TTC549 (cell line): ENCODE data around the gene EPC1.
A peak's percentile ranks its signal among the peaks of the same experiment; 100 is the strongest.
"Not testable (repeated sequence)": the region's sequence is repeated elsewhere in the genome, so short reads cannot be mapped to it uniquely, and the experiment has no call there.

Source experiments
- FAIRE-seq: peaks from 2 replicates; lab custom pipeline; 2012; peaks lifted over from hg19 to GRCh38; lab: Jason Lieb, UNC

The EPC1 gene, protein sequence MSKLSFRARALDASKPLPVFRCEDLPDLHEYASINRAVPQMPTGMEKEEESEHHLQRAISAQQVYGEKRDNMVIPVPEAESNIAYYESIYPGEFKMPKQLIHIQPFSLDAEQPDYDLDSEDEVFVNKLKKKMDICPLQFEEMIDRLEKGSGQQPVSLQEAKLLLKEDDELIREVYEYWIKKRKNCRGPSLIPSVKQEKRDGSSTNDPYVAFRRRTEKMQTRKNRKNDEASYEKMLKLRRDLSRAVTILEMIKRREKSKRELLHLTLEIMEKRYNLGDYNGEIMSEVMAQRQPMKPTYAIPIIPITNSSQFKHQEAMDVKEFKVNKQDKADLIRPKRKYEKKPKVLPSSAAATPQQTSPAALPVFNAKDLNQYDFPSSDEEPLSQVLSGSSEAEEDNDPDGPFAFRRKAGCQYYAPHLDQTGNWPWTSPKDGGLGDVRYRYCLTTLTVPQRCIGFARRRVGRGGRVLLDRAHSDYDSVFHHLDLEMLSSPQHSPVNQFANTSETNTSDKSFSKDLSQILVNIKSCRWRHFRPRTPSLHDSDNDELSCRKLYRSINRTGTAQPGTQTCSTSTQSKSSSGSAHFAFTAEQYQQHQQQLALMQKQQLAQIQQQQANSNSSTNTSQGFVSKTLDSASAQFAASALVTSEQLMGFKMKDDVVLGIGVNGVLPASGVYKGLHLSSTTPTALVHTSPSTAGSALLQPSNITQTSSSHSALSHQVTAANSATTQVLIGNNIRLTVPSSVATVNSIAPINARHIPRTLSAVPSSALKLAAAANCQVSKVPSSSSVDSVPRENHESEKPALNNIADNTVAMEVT

GRCh38 chr10:32346551-32347362 is at the start of gene EPC1:
Gene EPC1, minus strand, starts transcription at chr10:32347158. Its CDS starts 243 bp downstream, at chr10:32346915.
- no peak for FAIRE-seq

DNA sequence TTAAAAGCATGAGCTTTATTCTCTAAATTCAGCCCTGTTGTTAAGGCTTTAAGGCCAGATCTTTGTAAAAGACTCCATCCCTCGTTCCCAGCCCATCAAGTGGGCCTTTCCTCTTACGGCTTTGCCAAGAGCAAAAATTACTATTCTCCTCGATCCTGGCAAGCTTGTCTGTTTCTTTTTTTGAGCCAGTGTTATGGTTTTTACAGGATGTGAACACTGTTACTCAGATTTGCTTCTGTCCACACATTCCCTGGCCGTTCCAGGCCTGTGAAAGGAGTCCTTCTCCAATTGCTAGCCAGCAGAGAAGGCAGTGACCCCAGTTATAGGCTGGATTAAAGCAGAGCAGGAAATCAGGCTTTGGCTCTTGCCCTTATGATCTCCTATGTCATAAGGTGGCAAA is 47.0 kb upstream of the EPC1 start:
- FAIRE-seq = no peak

GRCh38 chr10:32392284-32392683 is 45.3 kb upstream of the EPC1 start:
- FAIRE-seq = not testable (repeated sequence)

GRCh38 chr10:32390193-32390592 is 43.2 kb upstream of the EPC1 start:
- no peak for FAIRE-seq

GRCh38 chr10:32388258-32389027 is 41.5 kb upstream of the EPC1 start:
- no peak for FAIRE-seq

GRCh38 chr10:32386623-32387260 is 39.8 kb upstream of the EPC1 start:
- FAIRE-seq = no peak

- no peak for FAIRE-seq
Measured at GRCh38 chr10:32384171-32384570, 37.2 kb upstream of the EPC1 start.

GRCh38 chr10:32381165-32381564 is 34.2 kb upstream of the EPC1 start:
- FAIRE-seq = no peak

GRCh38 chr10:32379950-32380551 is 33.1 kb upstream of the EPC1 start:
- no peak for FAIRE-seq

- FAIRE-seq = peak; percentile 56
Measured at GRCh38 chr10:32379318-32379949, 32.5 kb upstream of the EPC1 start.

- FAIRE-seq = peak; percentile 77
Measured at GRCh38 chr10:32378363-32379317, 31.7 kb upstream of the EPC1 start.

- FAIRE-seq = peak; percentile 60
Measured at GRCh38 chr10:32377458-32378259, 30.7 kb upstream of the EPC1 start.

GRCh38 chr10:32376771-32377170 is 29.8 kb upstream of the EPC1 start:
- no peak for FAIRE-seq

- FAIRE-seq = no peak
Measured at GRCh38 chr10:32376097-32376496, 29.1 kb upstream of the EPC1 start.

- FAIRE-seq = no peak
Measured at GRCh38 chr10:32375631-32376030, 28.7 kb upstream of the EPC1 start.

DNA sequence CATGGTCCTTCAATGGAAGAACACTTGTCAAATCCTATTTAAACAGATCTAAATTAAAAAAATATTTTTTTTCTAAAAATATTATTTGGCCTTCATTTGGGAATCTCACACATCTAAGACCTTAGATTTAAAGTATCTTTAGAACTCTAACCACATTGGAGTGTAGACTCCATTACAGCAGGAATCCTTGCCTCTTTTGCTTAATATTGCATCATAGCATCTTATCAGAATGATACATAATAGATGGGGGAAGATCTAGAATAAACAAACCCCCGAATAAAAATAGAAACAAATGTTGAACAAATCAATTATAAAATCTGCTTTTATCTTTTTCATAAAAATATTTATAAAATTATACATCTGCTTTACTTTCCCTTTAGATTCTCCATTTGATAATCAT is 27.6 kb upstream of the EPC1 start:
- FAIRE-seq = no peak

GRCh38 chr10:32373496-32373895 is 26.5 kb upstream of the EPC1 start:
- FAIRE-seq = no peak

GRCh38 chr10:32373031-32373430 is 26.1 kb upstream of the EPC1 start:
- no peak for FAIRE-seq
